GM12872 (cell line): ENCODE measurements around the gene SLC39A11.

Experiments
- CTCF ChIP-seq: IDR thresholded peaks from 3 replicates; pipeline ENCODE4 v1.5.1; 2011; ENCODE audit warnings: low read depth, mild to moderate bottlenecking, low read length, moderate library complexity; ENCODE audit not compliant: insufficient read depth

Gene SLC39A11

DNA sequence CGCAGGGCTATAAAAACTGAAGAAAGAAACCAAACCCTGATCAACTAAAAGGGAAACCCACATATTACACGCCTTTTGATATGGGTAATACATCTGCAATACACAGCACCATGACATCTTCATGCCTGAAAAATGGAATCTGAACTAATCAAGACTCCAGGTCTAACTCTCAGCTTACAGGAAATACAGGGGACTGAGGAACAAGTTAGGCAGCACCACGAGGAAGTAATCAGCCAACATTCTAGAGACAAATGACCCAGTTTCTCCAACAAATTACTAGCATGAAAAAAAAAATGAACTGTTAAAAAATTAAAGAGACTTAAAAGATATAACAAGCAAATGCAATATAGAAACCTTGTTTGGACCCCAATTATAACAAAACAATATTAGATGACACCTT, 9.1 kb downstream of the SLC39A11 start:
- TF ChIP-seq CTCF: no peak

- TF ChIP-seq CTCF: no peak
Observed at GRCh38 chr17:73074566-73074965, 17.9 kb downstream of the SLC39A11 start.

- TF ChIP-seq CTCF: no peak
Observed at GRCh38 chr17:73072219-73072962, 20.1 kb downstream of the SLC39A11 start.

DNA sequence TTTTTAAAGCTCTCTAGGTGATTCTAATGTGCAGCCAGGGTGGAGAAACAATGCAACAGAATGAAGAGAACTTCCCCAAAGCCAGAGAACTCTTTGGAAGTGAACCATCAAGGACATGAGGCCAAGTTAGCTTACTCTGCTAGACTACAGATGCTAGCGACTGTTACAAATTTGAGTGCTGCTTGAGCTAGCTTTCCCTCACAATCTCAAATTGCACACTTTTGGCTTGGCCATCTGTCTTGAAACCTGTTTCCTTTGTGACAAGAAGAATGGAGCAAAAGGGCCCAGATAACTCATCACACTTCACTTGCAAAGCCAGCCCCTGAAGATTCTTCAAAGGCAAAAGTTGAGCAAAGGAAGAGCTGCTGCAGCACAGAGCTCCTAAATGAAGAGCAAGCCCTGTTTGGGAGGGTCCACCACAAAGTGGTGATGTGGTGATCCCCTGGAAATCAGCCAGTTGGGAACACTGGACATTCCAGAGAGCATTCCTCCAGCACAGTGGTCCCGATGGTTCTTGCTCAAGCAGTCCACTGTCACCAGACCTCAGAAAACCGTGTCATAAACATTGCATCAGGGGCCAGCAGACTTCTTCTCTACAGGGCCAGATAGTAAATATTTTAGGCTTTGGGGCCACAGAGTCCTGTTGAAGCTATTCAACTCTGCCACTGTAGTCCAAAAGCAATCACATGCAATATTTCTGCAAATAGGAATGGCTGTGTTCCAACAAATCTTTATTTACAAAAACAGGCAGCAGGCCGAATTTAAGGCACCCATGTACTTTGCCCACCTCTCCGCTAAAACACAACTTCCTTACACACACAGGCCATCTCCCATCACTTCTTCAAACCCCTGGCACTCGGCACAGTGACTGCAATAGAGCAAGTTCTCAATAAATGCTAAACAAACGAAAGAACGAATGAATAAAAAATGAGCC, 21.2 kb downstream of the SLC39A11 start:
- no peak for TF ChIP-seq CTCF

GRCh38 chr17:73069841-73070240, 22.6 kb downstream of the SLC39A11 start:
- no peak for TF ChIP-seq CTCF

DNA sequence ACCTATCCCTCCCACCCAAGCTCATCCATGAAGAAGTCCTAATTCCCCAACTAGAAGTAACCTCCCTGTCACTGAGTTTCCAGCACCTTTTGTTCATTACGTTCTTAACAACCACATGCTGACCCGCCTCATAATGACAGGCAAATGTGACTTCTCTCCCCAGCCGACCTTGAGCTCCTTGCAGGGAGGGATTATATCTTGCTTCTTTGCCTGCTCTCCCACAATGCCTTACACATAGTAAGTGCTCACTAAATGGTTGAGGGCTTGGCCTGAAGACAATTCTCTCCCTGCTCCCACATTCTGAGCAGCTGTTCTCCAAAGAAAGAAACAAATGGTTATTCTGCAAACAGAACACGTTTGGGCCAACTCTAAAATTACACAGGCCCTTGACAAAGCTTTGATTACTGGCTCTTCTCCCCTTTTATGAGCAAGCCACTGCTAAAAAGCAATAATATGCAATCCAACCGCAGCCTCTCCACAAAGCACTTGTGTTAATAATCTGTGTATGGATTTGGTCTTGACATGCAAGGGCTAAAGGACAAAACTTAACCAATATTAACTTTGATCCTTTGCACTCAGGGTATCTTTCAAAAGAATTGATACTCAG, 23.2 kb downstream of the SLC39A11 start:
- TF ChIP-seq CTCF: no peak
